WTC11 (cell line): Measurements from ENCODE around the gene AMTN.

Source experiments
- CREB1 ChIP-seq: sonication (generic); formaldehyde crosslinking; IDR thresholded peaks from 2 replicates; pipeline ENCODE4 v1.8.0; 2023; ENCODE audit warnings: mild to moderate bottlenecking, missing genetic modification reagents
- FOXP1 ChIP-seq: sonication (generic); formaldehyde crosslinking; IDR thresholded peaks from 2 replicates; pipeline ENCODE4 v1.8.0; 2022; ENCODE audit warnings: missing genetic modification reagents, mild to moderate bottlenecking, moderate library complexity, borderline replicate concordance
- JUN ChIP-seq: sonication (generic); formaldehyde crosslinking; IDR thresholded peaks from 2 replicates; pipeline ENCODE4 v1.8.0; 2023; ENCODE audit warnings: mild to moderate bottlenecking, missing genetic modification reagents
- TCF7 ChIP-seq: sonication (generic); formaldehyde crosslinking; IDR thresholded peaks from 2 replicates; pipeline ENCODE4 v1.8.0; 2022; ENCODE audit warnings: mild to moderate bottlenecking, low read depth, missing genetic modification reagents, moderate library complexity
- TP53 ChIP-seq: sonication (generic); formaldehyde crosslinking; IDR thresholded peaks from 2 replicates; pipeline ENCODE4 v1.8.1; 2023; ENCODE audit warnings: mild to moderate bottlenecking, missing genetic modification reagents
- TF ChIP-seq, protein P1 (sequence below): sonication (generic); formaldehyde crosslinking; IDR thresholded peaks from 2 replicates; pipeline ENCODE4 v1.8.0; 2023; ENCODE audit warnings: missing genetic modification reagents
- TF ChIP-seq, protein P2 (sequence below): fragments of 200-600 bp; IDR thresholded peaks from 2 replicates; pipeline ENCODE4 v1.8.0; 2022; ENCODE audit warnings: antibody characterized with exemption
- TF ChIP-seq, protein P3 (sequence below): sonication (generic); formaldehyde crosslinking; IDR thresholded peaks from 2 replicates; pipeline ENCODE4 v1.8.1; 2023; ENCODE audit warnings: mild to moderate bottlenecking, missing genetic modification reagents
- TF ChIP-seq, protein P4 (sequence below): sonication (generic); formaldehyde crosslinking; IDR thresholded peaks from 2 replicates; pipeline ENCODE4 v1.8.1; 2022; ENCODE audit warnings: mild to moderate bottlenecking, moderate library complexity, missing genetic modification reagents
- TF ChIP-seq, protein P5 (sequence below): sonication (generic); formaldehyde crosslinking; IDR thresholded peaks from 2 replicates; pipeline ENCODE4 v1.8.1; 2022; ENCODE audit warnings: low read depth, missing genetic modification reagents, borderline replicate concordance

DNA sequence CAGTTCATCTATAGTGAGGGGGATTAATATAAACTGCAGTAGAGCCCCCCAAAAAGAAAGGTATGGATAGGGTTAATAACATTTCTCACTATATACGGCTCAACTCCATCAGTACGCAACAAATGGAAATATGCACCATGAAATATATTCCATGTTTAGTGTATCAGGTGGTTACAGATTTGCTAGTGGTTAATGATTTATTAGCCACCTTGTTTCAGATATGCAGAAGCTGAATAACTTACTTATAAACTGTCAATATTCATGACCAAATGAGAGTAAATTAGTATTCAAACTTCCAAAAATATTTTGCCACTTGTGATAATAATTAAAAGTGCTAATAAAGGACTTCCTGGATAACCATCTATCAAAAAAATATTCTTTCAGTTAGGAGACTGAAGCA is 14.8 kb downstream of the AMTN start:
- TF ChIP-seq, protein P1, sequence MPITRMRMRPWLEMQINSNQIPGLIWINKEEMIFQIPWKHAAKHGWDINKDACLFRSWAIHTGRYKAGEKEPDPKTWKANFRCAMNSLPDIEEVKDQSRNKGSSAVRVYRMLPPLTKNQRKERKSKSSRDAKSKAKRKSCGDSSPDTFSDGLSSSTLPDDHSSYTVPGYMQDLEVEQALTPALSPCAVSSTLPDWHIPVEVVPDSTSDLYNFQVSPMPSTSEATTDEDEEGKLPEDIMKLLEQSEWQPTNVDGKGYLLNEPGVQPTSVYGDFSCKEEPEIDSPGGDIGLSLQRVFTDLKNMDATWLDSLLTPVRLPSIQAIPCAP (CRISPR knock-in tag) = no peak
- TF ChIP-seq TCF7 (CRISPR knock-in tag) (no peak), FOXP1 (CRISPR knock-in tag) (no peak), JUN (CRISPR knock-in tag) (no peak), CREB1 (CRISPR knock-in tag) (no peak), TP53 (no peak)
- TF ChIP-seq, protein P2, sequence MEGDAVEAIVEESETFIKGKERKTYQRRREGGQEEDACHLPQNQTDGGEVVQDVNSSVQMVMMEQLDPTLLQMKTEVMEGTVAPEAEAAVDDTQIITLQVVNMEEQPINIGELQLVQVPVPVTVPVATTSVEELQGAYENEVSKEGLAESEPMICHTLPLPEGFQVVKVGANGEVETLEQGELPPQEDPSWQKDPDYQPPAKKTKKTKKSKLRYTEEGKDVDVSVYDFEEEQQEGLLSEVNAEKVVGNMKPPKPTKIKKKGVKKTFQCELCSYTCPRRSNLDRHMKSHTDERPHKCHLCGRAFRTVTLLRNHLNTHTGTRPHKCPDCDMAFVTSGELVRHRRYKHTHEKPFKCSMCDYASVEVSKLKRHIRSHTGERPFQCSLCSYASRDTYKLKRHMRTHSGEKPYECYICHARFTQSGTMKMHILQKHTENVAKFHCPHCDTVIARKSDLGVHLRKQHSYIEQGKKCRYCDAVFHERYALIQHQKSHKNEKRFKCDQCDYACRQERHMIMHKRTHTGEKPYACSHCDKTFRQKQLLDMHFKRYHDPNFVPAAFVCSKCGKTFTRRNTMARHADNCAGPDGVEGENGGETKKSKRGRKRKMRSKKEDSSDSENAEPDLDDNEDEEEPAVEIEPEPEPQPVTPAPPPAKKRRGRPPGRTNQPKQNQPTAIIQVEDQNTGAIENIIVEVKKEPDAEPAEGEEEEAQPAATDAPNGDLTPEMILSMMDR = no peak
- TF ChIP-seq, protein P3, sequence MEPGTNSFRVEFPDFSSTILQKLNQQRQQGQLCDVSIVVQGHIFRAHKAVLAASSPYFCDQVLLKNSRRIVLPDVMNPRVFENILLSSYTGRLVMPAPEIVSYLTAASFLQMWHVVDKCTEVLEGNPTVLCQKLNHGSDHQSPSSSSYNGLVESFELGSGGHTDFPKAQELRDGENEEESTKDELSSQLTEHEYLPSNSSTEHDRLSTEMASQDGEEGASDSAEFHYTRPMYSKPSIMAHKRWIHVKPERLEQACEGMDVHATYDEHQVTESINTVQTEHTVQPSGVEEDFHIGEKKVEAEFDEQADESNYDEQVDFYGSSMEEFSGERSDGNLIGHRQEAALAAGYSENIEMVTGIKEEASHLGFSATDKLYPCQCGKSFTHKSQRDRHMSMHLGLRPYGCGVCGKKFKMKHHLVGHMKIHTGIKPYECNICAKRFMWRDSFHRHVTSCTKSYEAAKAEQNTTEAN (CRISPR knock-in tag) = no peak
- TF ChIP-seq, protein P4, sequence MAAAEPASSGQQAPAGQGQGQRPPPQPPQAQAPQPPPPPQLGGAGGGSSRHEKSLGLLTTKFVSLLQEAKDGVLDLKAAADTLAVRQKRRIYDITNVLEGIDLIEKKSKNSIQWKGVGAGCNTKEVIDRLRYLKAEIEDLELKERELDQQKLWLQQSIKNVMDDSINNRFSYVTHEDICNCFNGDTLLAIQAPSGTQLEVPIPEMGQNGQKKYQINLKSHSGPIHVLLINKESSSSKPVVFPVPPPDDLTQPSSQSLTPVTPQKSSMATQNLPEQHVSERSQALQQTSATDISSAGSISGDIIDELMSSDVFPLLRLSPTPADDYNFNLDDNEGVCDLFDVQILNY (CRISPR knock-in tag) = no peak
- TF ChIP-seq, protein P5, sequence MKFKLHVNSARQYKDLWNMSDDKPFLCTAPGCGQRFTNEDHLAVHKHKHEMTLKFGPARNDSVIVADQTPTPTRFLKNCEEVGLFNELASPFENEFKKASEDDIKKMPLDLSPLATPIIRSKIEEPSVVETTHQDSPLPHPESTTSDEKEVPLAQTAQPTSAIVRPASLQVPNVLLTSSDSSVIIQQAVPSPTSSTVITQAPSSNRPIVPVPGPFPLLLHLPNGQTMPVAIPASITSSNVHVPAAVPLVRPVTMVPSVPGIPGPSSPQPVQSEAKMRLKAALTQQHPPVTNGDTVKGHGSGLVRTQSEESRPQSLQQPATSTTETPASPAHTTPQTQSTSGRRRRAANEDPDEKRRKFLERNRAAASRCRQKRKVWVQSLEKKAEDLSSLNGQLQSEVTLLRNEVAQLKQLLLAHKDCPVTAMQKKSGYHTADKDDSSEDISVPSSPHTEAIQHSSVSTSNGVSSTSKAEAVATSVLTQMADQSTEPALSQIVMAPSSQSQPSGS (CRISPR knock-in tag) = no peak
